Activated naive CD8-positive, alpha-beta T cell treated with anti-CD3 and anti-CD28 coated beads for 36 hours (primary cell): ENCODE data around the gene ETV5. TPM values are rescaled to one million over a fixed set of nuclear protein-coding genes. Genes with fewer than 3 reads are reported as not detected.

Source experiments
- DNase-seq: peaks from one replicate; pipeline ENCODE4 v3.0.0; 2021
- H3K27ac Mint-ChIP-seq: one replicate; pipeline ENCODE4 v1.8.0; 2022; ENCODE audit warnings: mild to moderate bottlenecking, moderate library complexity, mixed read lengths
- H3K27me3 Mint-ChIP-seq: one replicate; pipeline ENCODE4 v1.8.0; 2022; ENCODE audit warnings: mild to moderate bottlenecking, mixed read lengths
- H3K36me3 Mint-ChIP-seq: one replicate; pipeline ENCODE4 v1.8.0; 2021; ENCODE audit warnings: mild to moderate bottlenecking, mixed read lengths
- H3K4me1 Mint-ChIP-seq: one replicate; pipeline ENCODE4 v1.8.0; 2021; ENCODE audit warnings: mixed read lengths
- H3K4me3 Mint-ChIP-seq: one replicate; pipeline ENCODE4 v1.8.0; 2022; ENCODE audit warnings: mild to moderate bottlenecking, moderate library complexity, mixed read lengths
- H3K9me3 Mint-ChIP-seq: one replicate; pipeline ENCODE4 v1.8.0; 2022; ENCODE audit warnings: mixed read lengths
- total RNA-seq, 2 experiments: library from RNA; stranded (reverse); gene quantifications; one replicate each; pipeline ENCODE4 v1.2.3, GENCODE V29; 2021

ETV5 gene
- total RNA-seq, 2 experiments from 2014 or later: 1.0 to 1.2 TPM

- DNase-seq: no peak
- no peaks in the 10 kb centered on the region for H3K9me3 Mint-ChIP-seq
- no peaks in the 10 kb centered on the region for H3K36me3 Mint-ChIP-seq
- no peak overlapping the region for H3K27ac Mint-ChIP-seq
- peaks cover 6% of the 10 kb centered on the region for H3K4me1 Mint-ChIP-seq
- peaks cover 80% of the 10 kb centered on the region for H3K27me3 Mint-ChIP-seq
- no peak overlapping the region for H3K4me3 Mint-ChIP-seq
Measured at GRCh38 chr3:186094271-186094670, 14.6 kb downstream of the ETV5 start.

DNA sequence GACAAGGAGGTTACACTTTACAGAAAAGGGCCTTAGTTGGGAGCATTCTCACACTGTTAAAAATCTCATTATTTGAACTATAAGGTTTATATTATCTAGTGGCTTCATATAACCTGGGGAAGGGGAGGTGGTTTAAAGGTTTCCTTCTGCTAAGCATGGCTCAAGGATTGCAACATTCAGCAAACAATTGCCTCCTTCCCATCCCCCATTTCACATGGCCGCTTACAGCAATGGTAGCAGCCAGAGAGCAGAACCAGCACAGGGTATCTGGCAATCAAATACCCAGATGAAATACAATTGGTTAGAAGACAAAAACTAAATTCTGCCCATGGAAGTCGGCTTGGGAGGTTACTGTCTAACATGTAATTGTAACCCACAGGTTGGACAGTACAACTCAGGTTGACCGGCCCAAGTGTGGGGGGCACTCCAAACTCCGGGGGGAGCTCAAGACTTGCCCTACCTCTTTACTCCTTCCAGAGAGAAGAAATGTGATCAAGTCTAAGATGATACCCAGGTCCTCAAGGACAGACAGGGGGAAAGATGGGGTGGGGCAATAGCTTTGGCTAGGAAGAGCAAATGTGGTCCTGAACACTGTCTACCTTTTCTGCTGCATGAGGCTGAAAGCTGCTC lies 15.5 kb downstream of the ETV5 start:
- H3K36me3 Mint-ChIP-seq: no peaks in the 10 kb centered on the region

GRCh38 chr3:186092360-186093070 lies 16.4 kb downstream of the ETV5 start:
- H3K9me3 Mint-ChIP-seq: no peaks in the 10 kb centered on the region
- H3K4me1 Mint-ChIP-seq: peaks cover 3% of the 10 kb centered on the region
- no peak for DNase-seq
- H3K27ac Mint-ChIP-seq: no peak overlapping the region
- H3K36me3 Mint-ChIP-seq: no peaks in the 10 kb centered on the region
- H3K4me3 Mint-ChIP-seq: no peak overlapping the region
- H3K27me3 Mint-ChIP-seq: peaks cover 73% of the 10 kb centered on the region

More for the DNA sequence above, 15.5 kb downstream of the ETV5 start:
- no peak overlapping the region for H3K27ac Mint-ChIP-seq
- no peaks in the 10 kb centered on the region for H3K9me3 Mint-ChIP-seq
- H3K4me1 Mint-ChIP-seq: peaks cover 6% of the 10 kb centered on the region
- no peak for DNase-seq
- peaks cover 80% of the 10 kb centered on the region for H3K27me3 Mint-ChIP-seq
- no peak overlapping the region for H3K4me3 Mint-ChIP-seq

- no peak for DNase-seq
- H3K27me3 Mint-ChIP-seq: peaks cover 60% of the 10 kb centered on the region
Measured at GRCh38 chr3:186090901-186091300, 18.0 kb downstream of the ETV5 start.

DNA sequence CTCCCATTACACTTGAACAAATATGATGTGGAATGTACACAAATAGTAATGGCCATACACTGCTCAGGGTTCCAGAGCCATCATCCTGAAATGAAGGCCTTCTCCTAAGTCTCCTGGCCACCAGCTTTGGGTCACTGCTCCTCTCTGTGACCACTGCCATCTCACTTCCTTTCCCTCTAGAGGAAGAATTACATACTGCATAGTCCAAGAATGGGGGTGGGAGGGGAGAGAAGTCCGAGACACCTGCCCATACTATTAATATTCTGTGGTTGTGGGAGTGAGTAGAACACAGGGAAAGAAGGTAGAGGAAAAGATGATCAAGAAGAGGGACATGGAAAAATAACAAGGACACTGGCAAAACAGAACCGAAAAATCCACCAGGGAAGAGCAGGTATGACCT lies 20.6 kb downstream of the ETV5 start:
- Mint-ChIP-seq H3K9me3 (no peaks in the 10 kb centered on the region), H3K27ac (no peak overlapping the region), H3K36me3 (no peaks in the 10 kb centered on the region), H3K4me1 (no peaks in the 10 kb centered on the region), H3K27me3 (peaks cover 35% of the 10 kb centered on the region), H3K4me3 (no peak overlapping the region)
- DNase-seq: no peak

More at GRCh38 chr3:186090901-186091300, 18.0 kb downstream of the ETV5 start:
- H3K36me3 Mint-ChIP-seq: no peaks in the 10 kb centered on the region
- no peak overlapping the region for H3K27ac Mint-ChIP-seq
- no peaks in the 10 kb centered on the region for H3K9me3 Mint-ChIP-seq
- H3K4me1 Mint-ChIP-seq: no peaks in the 10 kb centered on the region
- no peak overlapping the region for H3K4me3 Mint-ChIP-seq

GRCh38 chr3:186084264-186084663 lies 24.6 kb downstream of the ETV5 start:
- no peaks in the 10 kb centered on the region for H3K4me1 Mint-ChIP-seq
- DNase-seq: no peak
- H3K27me3 Mint-ChIP-seq: peaks cover 18% of the 10 kb centered on the region
- H3K27ac Mint-ChIP-seq: no peak overlapping the region
- no peaks in the 10 kb centered on the region for H3K9me3 Mint-ChIP-seq
- H3K36me3 Mint-ChIP-seq: no peaks in the 10 kb centered on the region
- H3K4me3 Mint-ChIP-seq: no peak overlapping the region

- no peaks in the 10 kb centered on the region for H3K4me1 Mint-ChIP-seq
Measured at GRCh38 chr3:186083746-186084145, 25.1 kb downstream of the ETV5 start.

GRCh38 chr3:186082150-186082549 lies 26.7 kb downstream of the ETV5 start:
- Mint-ChIP-seq H3K9me3 (no peaks in the 10 kb centered on the region), H3K27ac (no peak overlapping the region), H3K4me1 (no peaks in the 10 kb centered on the region), H3K27me3 (peaks cover 9% of the 10 kb centered on the region), H3K4me3 (no peak overlapping the region), H3K36me3 (no peaks in the 10 kb centered on the region)
- DNase-seq: no peak

More at GRCh38 chr3:186083746-186084145, 25.1 kb downstream of the ETV5 start:
- no peaks in the 10 kb centered on the region for H3K9me3 Mint-ChIP-seq
- DNase-seq: no peak
- no peak overlapping the region for H3K4me3 Mint-ChIP-seq
- H3K36me3 Mint-ChIP-seq: no peaks in the 10 kb centered on the region
- no peak overlapping the region for H3K27ac Mint-ChIP-seq
- peaks cover 14% of the 10 kb centered on the region for H3K27me3 Mint-ChIP-seq

GRCh38 chr3:186081678-186082077 lies 27.2 kb downstream of the ETV5 start:
- Mint-ChIP-seq H3K9me3 (no peaks in the 10 kb centered on the region), H3K4me3 (no peak overlapping the region), H3K36me3 (no peaks in the 10 kb centered on the region), H3K27ac (no peak overlapping the region), H3K27me3 (peaks cover 9% of the 10 kb centered on the region), H3K4me1 (no peaks in the 10 kb centered on the region)
- no peak for DNase-seq

DNA sequence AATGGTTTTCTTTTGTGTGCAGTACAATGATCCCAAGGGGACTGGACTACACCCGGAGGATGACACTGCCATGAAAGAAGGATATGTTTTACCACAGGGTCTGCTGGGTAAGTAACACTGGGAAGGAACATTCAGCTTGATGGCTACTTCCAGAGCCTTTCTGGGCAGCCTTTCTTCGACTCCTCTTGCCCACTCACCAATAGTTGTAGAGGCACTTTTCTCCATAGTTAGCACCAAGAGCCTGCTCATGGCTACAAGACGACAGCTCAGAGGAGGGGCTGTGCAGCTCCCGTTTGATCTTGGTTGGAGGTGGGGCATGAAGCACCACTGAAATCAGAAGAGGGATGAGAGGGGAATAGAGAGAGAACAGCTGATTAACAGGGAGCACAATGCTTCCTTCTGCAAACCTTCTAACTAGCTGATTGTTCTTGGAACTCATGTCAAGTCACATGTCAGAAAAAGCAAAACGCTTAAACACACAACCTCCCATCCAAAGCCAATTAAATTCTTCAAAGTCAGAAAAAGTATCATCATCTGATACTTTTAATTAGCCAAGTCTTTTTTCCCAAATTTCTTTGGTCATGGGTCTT lies 27.9 kb downstream of the ETV5 start:
- no peaks in the 10 kb centered on the region for H3K4me1 Mint-ChIP-seq
- H3K4me3 Mint-ChIP-seq: no peak overlapping the region
- H3K27ac Mint-ChIP-seq: no peak overlapping the region
- H3K9me3 Mint-ChIP-seq: no peaks in the 10 kb centered on the region
- no peaks in the 10 kb centered on the region for H3K36me3 Mint-ChIP-seq
- H3K27me3 Mint-ChIP-seq: peaks cover 5% of the 10 kb centered on the region
- DNase-seq: no peak

- peaks cover 2% of the 10 kb centered on the region for H3K9me3 Mint-ChIP-seq
Measured at GRCh38 chr3:186079925-186080324, 29.0 kb downstream of the ETV5 start.

DNA sequence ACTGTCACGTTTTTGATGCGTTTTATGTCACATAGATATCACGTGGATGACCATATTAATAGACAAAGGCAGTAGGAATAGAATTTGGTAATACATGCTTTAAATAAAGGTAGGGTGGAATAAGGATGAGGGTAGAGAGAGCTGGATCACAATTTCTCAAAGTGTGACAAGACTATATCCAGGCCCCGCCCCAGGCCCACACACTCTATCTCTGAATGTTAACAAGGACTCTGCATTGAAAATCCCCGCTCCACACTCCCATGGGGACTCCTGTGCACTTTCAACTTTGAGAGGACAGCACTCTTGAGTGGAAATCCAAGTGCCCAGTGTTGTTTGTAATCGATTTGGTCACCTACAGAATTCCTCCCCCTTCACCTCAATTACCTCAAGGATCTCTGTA lies 31.4 kb downstream of the ETV5 start:
- Mint-ChIP-seq H3K27ac (no peak overlapping the region), H3K4me1 (no peaks in the 10 kb centered on the region), H3K36me3 (no peaks in the 10 kb centered on the region), H3K27me3 (peaks cover 8% of the 10 kb centered on the region), H3K9me3 (peaks cover 3% of the 10 kb centered on the region), H3K4me3 (no peak overlapping the region)
- DNase-seq: no peak

More at GRCh38 chr3:186079925-186080324, 29.0 kb downstream of the ETV5 start:
- H3K4me1 Mint-ChIP-seq: no peaks in the 10 kb centered on the region
- H3K36me3 Mint-ChIP-seq: no peaks in the 10 kb centered on the region
- H3K27ac Mint-ChIP-seq: no peak overlapping the region
- H3K4me3 Mint-ChIP-seq: no peak overlapping the region
- peaks cover 8% of the 10 kb centered on the region for H3K27me3 Mint-ChIP-seq
- DNase-seq: no peak

GRCh38 chr3:186075931-186076567 lies 32.8 kb downstream of the ETV5 start:
- no peaks in the 10 kb centered on the region for H3K36me3 Mint-ChIP-seq
- no peaks in the 10 kb centered on the region for H3K4me1 Mint-ChIP-seq
- H3K9me3 Mint-ChIP-seq: peaks cover 3% of the 10 kb centered on the region
- H3K27me3 Mint-ChIP-seq: peaks cover 8% of the 10 kb centered on the region
- no peak overlapping the region for H3K27ac Mint-ChIP-seq
- no peak overlapping the region for H3K4me3 Mint-ChIP-seq
- no peak for DNase-seq

- DNase-seq: no peak
- Mint-ChIP-seq H3K9me3 (peaks cover 3% of the 10 kb centered on the region), H3K4me1 (peaks cover 2% of the 10 kb centered on the region), H3K27me3 (peaks cover 8% of the 10 kb centered on the region), H3K36me3 (no peaks in the 10 kb centered on the region), H3K4me3 (no peak overlapping the region), H3K27ac (no peak overlapping the region)
Measured at GRCh38 chr3:186075489-186075888, 33.4 kb downstream of the ETV5 start.

DNA sequence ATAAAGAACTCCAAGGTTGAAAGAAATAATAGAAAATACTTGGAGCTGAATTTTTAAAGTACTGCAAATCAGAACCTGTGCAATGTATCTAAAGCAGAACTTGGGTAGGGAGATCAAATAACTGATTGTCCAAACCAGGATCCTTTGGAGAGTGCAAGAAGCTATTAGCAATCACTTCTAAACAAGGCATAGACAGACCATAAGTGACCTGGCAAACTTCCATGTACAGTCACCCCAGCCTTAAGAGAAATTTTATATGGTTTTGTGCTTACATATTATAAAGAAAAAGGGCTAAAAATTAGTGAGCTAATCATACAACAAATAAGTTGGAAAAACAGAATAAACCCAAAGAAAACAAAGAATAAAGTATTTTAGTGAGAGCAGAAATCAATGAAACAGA lies 35.2 kb downstream of the ETV5 start:
- H3K4me3 Mint-ChIP-seq: no peak overlapping the region
- H3K4me1 Mint-ChIP-seq: peaks cover 3% of the 10 kb centered on the region
- H3K27me3 Mint-ChIP-seq: peaks cover 15% of the 10 kb centered on the region
- no peak overlapping the region for H3K27ac Mint-ChIP-seq
- peaks cover 3% of the 10 kb centered on the region for H3K9me3 Mint-ChIP-seq
- no peak for DNase-seq
- no peaks in the 10 kb centered on the region for H3K36me3 Mint-ChIP-seq
